Measurements from ENCODE around the gene ZBTB21. TPM values are rescaled to one million over a fixed set of nuclear protein-coding genes. Genes with fewer than 3 reads are reported as not detected.

ZBTB21 gene
- total RNA-seq, 2 experiments from 2014 or later, result 132 to 139 TPM

DNA sequence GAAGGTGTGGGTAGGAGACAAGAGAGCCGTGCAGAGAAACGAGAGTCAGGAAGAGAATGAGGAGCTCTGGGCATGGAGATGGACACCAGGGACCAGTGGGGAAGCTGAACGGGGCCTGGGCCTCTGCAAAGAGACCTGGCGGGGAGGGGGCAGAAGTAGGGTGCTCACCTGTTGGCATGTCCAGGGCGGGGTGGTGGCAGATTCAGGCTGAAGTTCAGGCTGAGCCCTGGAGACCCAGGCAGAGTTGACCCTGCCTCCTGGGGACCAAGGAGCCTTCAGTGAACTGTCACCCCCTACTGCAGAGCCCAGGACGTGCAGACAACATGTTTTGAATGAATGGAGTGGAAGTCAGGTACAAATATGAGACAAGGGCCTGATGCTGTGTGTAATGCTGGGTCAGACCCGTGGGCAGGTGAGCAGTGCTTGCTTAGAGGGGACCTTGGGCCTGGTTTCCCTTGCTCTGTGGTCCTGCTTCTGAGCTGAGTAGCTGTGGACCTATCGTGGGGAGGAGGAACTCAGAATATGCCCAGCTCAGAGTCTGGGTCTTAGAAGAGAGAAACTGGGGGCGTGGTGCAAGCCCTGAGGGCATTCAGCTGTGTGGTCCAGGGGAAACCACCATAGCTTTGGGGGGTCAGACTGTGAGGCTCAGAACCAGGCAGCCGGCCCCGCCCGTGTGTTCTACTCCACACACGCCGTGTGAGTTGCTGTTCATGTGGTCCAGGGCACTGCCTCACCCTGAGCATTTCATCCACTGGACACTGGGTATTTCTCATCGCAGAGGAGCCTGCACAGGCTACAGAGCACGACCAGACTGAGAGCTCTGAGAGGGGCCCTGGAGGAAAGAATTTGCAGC lies 39.6 kb upstream of the ZBTB21 start:
- no peak overlapping the region for H3K27ac Mint-ChIP-seq
- Histone ChIP-seq H3K4me3 (ENCODE audit: low read length) (no peak overlapping the region), H3K9me3 (ENCODE audit: control insufficient read depth in 1 of 2, insufficient read depth in 1 of 2, low read length in 2 of 2) (no peaks in the 10 kb centered on the region), H3K36me3 (ENCODE audit: insufficient read depth, low read length) (no peaks in the 10 kb centered on the region), H3K27me3 (ENCODE audit: control insufficient read depth in 1 of 2, insufficient read depth in 2 of 2, low read length in 2 of 2) (no peaks in the 10 kb centered on the region), H3K4me1 (ENCODE audit: insufficient read depth, low read length) (peaks cover 3% of the 10 kb centered on the region), H3K27ac (ENCODE audit: low read depth in 1 of 2, low read length in 2 of 2) (no peak overlapping the region)
- ChIA-PET CTCF (no interaction called here), POLR2A (interaction anchor here (1.6 kb wide), 1 partner anchor 13 kb away, joined by 6 read pairs; no protein-coding TSS in a partner anchor)
- DNase-seq, result no peak
- intact Hi-C loops (cut with DNase I, micrococcal nuclease), result no loop called here
- no peaks in the 10 kb centered on the region for H3K9me3 Mint-ChIP-seq
- H3K4me3 Mint-ChIP-seq, result no peak overlapping the region
- TF ChIP-seq, protein P1, sequence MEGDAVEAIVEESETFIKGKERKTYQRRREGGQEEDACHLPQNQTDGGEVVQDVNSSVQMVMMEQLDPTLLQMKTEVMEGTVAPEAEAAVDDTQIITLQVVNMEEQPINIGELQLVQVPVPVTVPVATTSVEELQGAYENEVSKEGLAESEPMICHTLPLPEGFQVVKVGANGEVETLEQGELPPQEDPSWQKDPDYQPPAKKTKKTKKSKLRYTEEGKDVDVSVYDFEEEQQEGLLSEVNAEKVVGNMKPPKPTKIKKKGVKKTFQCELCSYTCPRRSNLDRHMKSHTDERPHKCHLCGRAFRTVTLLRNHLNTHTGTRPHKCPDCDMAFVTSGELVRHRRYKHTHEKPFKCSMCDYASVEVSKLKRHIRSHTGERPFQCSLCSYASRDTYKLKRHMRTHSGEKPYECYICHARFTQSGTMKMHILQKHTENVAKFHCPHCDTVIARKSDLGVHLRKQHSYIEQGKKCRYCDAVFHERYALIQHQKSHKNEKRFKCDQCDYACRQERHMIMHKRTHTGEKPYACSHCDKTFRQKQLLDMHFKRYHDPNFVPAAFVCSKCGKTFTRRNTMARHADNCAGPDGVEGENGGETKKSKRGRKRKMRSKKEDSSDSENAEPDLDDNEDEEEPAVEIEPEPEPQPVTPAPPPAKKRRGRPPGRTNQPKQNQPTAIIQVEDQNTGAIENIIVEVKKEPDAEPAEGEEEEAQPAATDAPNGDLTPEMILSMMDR (IDR thresholded peaks at IDR 0.05), result no peak
- H3K27me3 Mint-ChIP-seq, result no peaks in the 10 kb centered on the region
- peaks cover 5% of the 10 kb centered on the region for H3K4me1 Mint-ChIP-seq (ENCODE audit: low read depth)
- no peaks in the 10 kb centered on the region for H3K36me3 Mint-ChIP-seq (ENCODE audit: low read depth)
- no peak for ATAC-seq (ENCODE audit: poor library complexity)

DNA sequence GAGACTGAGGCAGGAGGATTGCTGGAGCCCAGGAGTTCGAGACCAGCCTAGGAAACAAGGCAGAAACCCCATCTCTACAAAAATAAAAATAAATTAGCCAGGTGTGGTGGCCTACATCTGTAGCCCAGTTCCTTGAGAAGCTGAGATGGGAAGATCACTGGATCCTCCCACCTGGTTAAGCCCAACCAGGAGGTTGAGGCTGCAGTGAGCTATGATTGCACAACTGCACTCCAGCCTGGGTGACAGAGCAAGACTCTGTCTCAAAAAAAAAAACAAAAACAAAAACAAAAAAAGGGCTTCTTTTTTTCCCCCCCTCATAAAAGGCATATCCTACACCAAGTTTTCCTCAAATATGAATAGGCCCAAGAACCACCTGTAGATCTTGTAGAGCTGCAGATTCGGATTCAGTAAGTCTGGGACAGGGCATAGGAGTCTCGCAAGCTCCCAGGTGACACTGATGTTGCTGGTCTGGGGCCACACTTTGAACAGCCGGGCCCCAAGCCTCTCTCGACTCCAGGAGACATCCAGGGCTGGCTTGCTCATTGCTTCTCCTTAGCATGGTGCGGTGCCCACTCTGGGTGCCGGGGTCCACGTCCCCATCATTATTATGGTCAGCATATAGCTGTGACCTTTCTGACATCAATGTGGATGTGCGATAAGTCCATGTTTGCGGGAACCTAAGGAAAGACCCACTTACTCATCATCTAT lies 38.9 kb upstream of the ZBTB21 start:
- H3K9me3 ChIP-seq (ENCODE audit: control insufficient read depth in 1 of 2, insufficient read depth in 1 of 2, low read length in 2 of 2), result no peaks in the 10 kb centered on the region
- H3K36me3 Mint-ChIP-seq (ENCODE audit: low read depth), result no peaks in the 10 kb centered on the region
- H3K27me3 Mint-ChIP-seq, result no peaks in the 10 kb centered on the region
- peaks cover 5% of the 10 kb centered on the region for H3K4me1 Mint-ChIP-seq (ENCODE audit: low read depth)
- H3K4me3 Mint-ChIP-seq, result no peak overlapping the region
- DNase-seq (no peak), ATAC-seq (ENCODE audit: poor library complexity) (no peak)
- H3K4me3 ChIP-seq (ENCODE audit: low read length), result no peak overlapping the region
- TF ChIP-seq, protein P1 (IDR thresholded peaks at IDR 0.05), result no peak
- no peaks in the 10 kb centered on the region for H3K9me3 Mint-ChIP-seq
- CTCF ChIA-PET, result no interaction called here
- no peaks in the 10 kb centered on the region for H3K27me3 ChIP-seq (ENCODE audit: control insufficient read depth in 1 of 2, insufficient read depth in 2 of 2, low read length in 2 of 2)
- POLR2A ChIA-PET, result interaction anchor here (1.6 kb wide), 1 partner anchor 13 kb away, joined by 6 read pairs; no protein-coding TSS in a partner anchor
- no peak overlapping the region for H3K27ac ChIP-seq (ENCODE audit: low read depth in 1 of 2, low read length in 2 of 2)
- H3K36me3 ChIP-seq (ENCODE audit: insufficient read depth, low read length), result no peaks in the 10 kb centered on the region
- H3K4me1 ChIP-seq (ENCODE audit: insufficient read depth, low read length), result peaks cover 3% of the 10 kb centered on the region
- H3K27ac Mint-ChIP-seq, result no peak overlapping the region
- intact Hi-C loops (cut with DNase I, micrococcal nuclease), result no loop called here

DNA sequence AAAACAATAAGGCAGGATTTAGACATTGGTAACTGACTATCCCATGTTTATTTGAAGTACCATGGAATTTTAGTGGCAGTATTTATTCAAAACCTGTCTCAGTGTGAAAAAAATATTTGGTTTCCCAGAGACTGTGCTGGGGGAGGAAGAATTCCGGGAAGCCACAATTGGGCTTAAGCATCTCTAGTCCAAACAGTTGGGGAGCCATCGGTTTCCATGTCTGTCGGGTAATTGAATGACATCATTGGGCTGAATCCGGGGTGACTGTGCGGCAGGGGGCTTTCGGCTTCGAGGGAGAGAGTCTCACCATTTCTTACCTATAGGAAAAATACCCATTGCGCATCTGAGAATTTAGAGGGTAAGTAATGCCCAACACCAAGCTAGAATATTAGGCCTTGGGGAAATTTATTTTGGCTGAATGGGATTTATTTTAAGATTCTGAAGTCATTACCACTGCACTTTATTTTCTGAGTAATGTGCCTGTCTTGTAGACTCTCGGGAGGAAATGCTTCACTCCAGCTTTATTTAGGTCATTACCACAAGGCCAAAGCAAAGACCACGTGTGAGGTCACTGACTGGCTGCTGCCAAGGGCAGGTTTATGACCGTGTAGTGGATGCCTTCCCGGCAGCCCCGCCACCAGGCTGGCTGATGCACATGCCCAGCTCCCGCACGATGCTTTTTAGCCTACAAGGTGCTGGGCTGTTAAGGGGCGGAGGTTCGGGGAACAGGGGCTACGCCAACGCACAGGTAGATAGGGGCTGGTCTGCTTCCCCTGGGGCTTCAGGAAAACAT lies 37.9 kb upstream of the ZBTB21 start:
- peaks cover 3% of the 10 kb centered on the region for H3K4me1 ChIP-seq (ENCODE audit: insufficient read depth, low read length)
- Mint-ChIP-seq H3K27ac (no peak overlapping the region), H3K4me1 (ENCODE audit: low read depth) (peaks cover 5% of the 10 kb centered on the region), H3K27me3 (no peaks in the 10 kb centered on the region), H3K4me3 (no peak overlapping the region), H3K9me3 (no peaks in the 10 kb centered on the region), H3K36me3 (ENCODE audit: low read depth) (no peaks in the 10 kb centered on the region)
- H3K27me3 ChIP-seq (ENCODE audit: control insufficient read depth in 1 of 2, insufficient read depth in 2 of 2, low read length in 2 of 2), result no peaks in the 10 kb centered on the region
- TF ChIP-seq, protein P1 (IDR thresholded peaks at IDR 0.05), result no peak
- no peaks in the 10 kb centered on the region for H3K36me3 ChIP-seq (ENCODE audit: insufficient read depth, low read length)
- intact Hi-C loops (cut with DNase I, micrococcal nuclease), result no loop called here
- no peaks in the 10 kb centered on the region for H3K9me3 ChIP-seq (ENCODE audit: control insufficient read depth in 1 of 2, insufficient read depth in 1 of 2, low read length in 2 of 2)
- H3K27ac ChIP-seq (ENCODE audit: low read depth in 1 of 2, low read length in 2 of 2), result no peak overlapping the region
- DNase-seq, result no peak
- H3K4me3 ChIP-seq (ENCODE audit: low read length), result no peak overlapping the region
- POLR2A ChIA-PET, result no interaction called here
- CTCF ChIA-PET, result no interaction called here
- no peak for ATAC-seq (ENCODE audit: poor library complexity)
